ENCODE results near the gene ZNF548.
A peak's percentile ranks its signal among the peaks of the same experiment; 100 is the strongest.

Gene ZNF548

DNA sequence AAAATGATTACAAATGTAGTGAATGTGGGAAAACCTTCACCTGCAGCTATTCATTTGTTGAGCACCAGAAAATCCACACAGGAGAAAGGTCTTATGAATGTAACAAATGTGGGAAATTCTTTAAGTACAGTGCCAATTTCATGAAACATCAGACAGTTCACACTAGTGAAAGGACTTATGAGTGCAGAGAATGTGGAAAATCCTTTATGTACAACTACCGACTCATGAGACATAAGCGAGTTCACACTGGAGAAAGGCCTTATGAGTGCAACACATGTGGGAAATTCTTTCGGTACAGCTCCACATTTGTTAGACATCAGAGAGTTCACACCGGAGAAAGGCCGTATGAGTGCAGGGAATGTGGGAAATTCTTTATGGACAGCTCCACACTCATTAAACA is 9.2 kb downstream of the ZNF548 start:
- no peak for DNase-seq (ENCODE audit: low read depth in 3 of 3)

DNA sequence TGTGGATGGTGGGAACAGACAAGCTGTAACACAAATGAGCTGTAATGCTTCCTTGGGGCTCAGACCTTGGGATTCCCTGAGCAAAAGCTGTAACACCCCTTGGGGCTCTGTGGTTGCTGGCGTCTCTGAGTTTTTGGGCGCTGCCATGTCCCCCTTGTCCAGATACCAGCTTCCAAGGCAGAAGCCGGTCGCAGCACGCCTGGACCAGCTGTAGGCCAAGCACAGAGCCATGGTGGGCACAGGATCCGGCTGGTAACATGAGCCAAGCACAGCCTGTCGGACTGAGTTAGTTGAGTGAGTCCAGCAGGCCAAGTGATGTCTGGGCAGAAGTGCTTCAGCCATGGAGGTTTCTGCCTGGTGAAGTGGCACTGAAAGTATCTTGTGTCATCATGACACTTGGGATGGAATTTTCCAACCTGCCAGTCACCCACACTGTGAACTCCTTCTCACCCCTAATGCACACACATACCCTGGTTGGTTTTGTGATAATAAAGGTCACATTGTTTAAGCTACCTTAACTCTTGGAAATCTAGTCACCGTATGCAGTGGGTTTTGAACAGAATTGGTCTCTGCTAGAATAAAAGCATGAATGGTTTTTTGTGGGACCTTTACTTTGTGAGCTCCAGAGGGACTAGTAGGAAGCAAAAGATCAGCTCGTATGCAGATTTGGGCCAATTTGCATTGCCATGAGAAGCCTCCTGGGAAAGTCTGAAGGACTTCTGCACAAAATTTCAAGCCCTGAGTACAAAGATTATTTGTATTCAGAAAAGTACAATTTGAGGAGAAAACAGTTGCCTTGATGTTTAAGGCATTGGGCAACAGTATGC is 14.3 kb downstream of the ZNF548 start:
- DNase-seq (ENCODE audit: low read depth in 3 of 3), result no peak

DNA sequence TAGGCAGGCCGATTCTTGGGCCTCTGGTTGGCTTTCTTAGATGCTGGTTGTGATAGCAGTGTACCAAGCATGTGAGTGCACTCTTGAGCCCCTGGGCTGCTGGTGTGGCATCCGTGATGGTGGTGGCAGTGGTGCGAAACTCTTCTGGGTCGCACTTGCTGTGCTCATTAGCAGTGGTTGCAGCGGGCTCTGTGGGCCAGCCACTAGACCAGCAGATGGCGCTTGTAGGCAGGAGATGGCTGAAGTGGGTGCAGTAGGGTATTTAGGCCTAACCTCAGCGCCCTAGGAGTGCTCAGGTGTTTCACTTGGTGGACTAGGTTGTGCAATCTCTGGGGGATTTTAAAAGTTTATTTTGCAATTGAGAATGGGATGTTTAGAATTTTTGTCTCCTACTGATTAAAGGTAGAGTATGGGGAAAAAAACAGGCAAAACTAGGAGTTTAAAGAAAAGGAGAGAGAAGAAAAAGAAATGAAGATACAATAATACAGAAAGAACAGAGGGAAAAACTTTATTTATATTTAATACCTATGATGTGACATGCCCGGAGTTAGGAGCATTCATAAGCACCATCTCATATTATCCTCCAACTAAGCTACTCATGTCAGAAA is 17.0 kb downstream of the ZNF548 start:
- peak; percentile 40 to 59 (median 56) for DNase-seq (ENCODE audit: low read depth in 3 of 3)

DNA sequence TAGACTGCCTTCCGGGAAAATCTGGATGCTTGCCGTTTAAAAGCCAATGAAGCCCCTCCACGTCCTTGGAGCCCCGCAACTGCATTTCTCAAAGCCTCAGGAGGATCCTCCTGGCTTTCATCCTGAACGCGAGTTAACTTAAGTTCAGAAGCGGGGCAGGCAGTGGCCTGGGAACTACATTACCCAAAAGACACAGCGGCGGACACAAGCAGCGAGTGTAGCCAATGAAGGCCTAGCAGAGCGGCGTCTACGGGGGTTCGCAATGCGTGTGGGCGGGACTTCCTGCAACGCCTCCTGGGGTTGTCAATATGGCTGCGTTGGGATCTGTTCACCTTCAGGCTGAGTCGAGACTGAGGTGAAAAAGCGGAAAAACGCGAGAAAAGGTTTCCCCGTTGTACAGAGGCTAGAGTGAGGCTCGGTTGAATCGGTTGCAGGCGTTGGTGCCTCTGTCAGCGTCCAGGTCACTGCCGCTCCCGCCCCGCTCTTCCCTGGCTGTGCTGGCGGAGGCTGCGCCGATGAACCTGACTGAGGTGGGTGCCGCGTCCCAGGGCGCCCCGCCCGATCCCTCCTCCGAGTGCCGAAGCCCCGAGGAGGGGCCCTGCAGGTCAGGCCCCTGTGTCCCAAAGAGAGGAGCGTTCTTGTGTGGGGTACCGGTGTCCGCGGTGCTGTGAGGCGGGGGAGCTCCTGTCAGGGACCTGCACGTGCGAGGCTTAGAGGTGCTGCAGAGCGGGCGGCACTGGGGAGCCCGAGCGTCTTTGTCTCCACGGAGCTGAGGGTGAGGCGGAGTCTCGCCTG is 21.4 kb downstream of the ZNF548 start, which contains the start of gene ZNF17:
Gene ZNF17 (plus strand): TSS at position 285 of the 795 bp plus-strand sequence. CDS start 2,455 bp downstream, outside the sequence.
- DNase-seq (ENCODE audit: low read depth in 3 of 3), result peak; percentile 85 to 89 (median 87)

DNA sequence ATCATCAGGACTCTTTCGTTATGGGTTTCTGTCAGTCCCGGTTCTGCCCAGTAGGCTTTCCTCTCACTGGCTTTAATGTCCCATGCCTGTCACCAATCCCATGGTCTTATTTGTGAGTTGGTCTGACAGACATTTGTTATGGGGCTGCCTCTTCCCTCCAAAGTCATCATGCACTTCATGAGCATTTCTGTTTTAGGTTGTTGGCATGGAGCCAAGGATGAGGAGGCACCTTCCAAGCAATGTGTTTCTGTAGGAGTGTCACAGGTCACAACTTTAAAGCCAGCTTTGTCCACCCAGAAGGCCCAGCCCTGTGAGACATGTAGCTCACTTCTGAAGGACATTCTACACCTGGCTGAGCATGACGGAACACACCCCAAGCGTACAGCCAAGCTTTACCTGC is 29.8 kb downstream of the ZNF548 start:
- no peak for DNase-seq (ENCODE audit: low read depth in 3 of 3)

DNA sequence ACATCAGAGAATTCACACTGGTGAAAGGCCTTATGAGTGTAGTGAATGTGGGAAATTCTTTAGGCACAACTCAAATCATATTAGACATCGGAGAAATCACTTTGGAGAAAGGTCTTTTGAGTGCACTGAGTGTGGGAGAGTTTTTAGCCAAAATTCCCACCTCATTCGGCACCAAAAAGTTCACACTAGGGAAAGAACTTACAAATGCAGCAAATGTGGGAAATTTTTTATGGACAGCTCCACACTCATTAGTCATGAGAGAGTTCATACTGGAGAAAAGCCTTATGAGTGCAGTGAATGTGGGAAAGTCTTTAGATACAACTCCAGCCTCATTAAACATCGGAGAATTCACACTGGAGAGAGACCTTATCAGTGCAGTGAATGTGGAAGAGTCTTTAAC is 31.4 kb downstream of the ZNF548 start:
- DNase-seq (ENCODE audit: low read depth in 3 of 3), result no peak

DNA sequence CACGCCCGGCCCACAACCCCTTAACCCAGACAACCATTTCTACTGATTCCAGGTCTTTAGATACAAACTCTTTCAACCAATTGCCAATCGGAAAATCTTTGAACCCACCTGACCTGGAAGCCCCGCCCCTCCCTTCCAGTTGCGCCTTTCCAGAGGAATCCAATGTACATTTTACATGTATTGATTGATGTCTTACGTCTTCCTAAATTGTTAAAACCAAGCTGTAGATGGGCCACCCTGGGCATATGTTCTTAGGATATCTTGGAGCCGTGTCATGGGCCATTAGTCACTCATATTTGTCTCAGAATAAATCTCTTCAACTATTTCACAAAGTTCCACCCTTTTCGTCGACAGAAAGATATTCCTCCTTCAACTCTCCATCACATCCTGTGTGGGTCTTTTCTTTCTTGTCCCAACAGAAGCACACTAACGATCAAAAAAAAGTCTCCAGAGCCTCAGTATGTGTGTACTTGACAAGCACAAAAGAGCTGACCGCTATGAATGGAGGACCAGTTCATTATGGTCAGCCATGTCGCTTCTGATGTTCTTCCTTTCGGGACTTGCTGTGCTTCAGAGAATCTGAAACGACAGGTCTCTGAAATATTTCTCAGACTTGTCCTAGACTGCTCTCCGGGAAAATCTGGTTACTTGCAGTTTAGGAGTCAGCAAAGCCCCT is 44.9 kb downstream of the ZNF548 start:
- no peak for DNase-seq (ENCODE audit: low read depth in 3 of 3)

DNA sequence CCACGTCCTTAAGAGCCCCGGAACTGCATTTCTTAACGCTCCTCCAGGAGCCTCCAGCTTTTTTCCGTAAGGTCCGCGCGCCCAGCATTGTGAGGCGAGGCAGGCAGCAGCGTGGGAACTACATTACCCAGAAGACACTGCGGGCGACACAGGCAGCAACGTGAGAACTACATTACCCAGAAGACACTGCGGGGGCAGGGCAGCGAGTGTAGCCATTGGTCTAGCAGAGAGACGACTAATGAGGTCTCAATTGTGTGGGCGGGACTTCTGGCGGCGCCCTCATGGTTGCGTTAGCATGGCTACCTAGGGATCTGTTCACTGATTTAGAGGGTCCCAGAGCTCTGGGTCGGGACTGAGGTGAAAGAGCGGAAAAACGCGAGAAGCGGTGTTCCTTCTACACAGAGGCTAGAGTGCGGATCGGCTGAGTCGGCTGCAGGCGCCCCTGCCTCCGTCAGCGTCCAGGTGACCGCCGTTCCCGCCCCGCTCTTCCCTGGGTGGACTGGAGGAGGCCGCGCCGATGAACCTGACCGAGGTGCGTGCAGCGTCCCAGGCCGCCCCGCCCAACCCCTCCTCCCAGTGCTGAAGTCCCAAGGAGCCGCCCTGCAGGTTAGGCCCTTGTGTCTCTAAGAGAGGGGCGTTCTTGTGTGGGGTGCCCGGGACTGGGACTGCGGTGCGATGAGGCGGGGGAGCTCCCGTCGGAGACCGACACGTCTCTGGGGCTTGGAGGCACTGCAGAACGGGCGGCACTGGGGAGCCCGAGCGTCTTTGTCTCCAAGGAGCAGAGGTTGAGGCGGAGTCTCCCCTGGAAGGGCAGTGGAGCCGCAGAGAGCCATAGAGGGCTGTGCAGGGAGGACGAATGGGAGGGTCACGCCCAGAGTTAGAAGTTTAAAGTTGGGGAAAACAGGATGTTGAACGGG is 45.7 kb downstream of the ZNF548 start, which contains the start of gene ZNF749:
Gene ZNF749 (plus strand): TSS at position 264 of the 917 bp plus-strand sequence. CDS start 254 bp downstream, at position 518.
- peak; percentile 96 to 97 (median 96) for DNase-seq (ENCODE audit: low read depth in 3 of 3)

DNA sequence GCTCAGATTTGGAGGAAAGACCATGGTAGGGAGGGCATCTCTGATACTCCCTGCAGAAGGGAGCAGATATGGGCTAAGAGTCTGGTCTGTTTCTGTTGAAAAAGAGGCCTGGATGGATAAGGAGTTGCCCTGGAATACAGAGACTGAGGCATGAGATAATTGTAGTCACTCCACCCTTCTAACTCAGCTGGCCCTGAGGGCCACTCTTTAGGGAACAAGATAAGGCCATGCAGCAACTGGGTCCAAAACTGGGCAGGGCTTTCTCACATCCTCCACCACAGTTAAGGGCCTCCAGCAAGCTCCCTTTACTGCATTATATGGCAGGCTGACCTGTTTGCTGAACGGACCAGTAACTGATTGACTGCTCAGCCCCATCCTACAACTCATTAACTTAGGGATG is 46.8 kb downstream of the ZNF548 start:
- DNase-seq (ENCODE audit: low read depth in 3 of 3), result no peak

DNA sequence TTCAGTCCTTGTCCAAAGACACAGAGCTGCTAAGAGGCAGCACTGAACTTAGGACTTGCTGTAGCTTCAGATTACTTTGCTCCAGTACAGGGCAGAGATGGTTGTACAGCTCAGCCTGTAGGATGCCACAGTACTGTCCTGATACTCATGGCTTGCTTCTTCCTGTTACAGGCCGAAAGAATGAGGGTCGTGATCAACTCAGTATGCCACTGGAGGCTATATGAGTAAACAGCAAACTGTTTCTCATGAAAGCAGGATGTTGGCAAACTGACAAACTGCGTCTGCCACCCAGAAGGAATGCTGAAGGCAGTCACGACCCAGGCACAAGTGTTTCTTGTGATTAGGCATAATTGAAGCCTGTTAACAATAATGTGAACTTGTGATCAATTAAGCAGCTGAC is 48.3 kb downstream of the ZNF548 start:
- no peak for DNase-seq (ENCODE audit: low read depth in 3 of 3)

DNA sequence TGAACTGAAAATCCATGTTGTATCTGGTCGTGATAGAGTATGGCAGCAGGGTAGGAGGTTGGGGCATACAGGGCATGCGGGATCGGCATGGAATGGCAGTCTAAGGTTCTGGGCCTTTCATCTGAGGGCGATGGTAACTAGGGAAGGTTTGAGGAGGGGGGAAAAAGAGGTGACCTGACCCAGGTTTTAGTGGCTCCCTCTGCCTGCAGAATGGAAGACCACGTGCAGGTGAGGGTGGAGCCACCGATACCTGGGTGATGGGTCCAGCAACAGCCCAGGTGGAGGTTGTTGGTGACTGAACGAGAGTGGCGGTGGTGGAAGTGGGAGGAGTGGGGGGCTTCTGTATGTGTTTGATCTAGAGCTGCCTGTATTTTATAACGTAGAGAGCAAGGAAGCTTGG is 49.3 kb downstream of the ZNF548 start:
- DNase-seq (ENCODE audit: low read depth in 3 of 3), result no peak

DNA sequence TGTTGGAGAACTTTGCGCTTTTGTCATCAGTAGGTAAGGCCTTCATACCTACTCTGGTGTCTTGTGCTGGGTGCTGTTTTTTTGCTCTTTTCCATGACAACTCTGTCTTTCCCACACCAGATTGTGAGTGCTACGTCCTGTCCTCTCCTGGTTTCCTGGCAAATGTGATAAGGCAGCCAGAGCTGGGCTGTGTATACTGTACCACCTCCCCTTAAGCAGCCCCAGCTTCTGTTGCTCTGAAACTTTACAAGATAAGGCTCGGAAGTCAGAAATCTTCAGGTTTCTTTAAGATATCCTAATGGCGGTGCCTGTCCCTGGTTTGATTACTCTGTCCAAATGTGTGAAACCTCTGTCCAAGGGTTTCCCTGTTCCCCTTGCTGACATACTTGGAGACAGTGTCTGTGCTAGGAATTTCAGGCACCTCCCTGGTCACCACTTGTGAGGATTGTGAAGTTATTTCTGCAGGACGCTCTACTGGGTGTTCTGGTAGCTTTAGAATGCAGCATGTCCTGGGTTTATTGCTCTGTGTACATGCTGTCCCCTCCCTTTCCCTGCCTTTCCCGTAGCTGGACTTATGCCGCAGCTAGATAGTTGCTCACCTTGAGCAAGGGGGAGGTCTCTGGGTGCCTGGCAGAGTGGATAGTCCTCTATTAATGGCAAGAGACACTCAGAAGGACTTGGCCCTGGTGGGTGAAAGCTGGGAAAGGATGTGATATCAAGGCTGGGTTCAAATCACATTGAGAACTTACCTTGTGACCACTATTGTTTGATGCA is 52.5 kb downstream of the ZNF548 start:
- no peak for DNase-seq (ENCODE audit: low read depth in 3 of 3)

DNA sequence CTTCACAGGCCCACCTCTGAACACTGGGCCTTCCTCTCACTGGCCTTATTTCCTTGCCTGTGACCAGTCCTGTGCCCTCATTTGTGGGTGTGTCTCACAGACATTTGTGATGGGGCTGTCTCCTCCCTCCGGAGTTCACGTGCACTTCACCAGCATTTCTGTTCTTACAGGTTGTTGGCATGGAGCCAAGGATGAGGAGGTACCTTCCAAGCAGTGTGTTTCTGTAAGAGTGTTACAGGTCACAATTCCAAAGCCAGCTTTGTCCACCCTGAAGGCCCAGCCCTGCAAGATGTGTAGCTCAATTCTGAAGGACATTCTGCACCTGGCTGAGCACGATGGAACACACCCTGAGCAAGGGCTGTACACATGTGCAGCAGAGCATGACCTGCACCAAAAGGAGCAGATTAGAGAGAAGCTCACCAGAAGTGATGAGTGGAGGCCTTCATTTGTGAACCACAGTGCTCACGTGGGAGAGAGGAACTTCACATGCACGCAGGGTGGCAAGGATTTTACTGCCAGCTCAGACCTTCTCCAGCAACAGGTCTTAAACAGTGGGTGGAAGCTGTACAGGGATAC is 53.6 kb downstream of the ZNF548 start:
- no peak for DNase-seq (ENCODE audit: low read depth in 3 of 3)

DNA sequence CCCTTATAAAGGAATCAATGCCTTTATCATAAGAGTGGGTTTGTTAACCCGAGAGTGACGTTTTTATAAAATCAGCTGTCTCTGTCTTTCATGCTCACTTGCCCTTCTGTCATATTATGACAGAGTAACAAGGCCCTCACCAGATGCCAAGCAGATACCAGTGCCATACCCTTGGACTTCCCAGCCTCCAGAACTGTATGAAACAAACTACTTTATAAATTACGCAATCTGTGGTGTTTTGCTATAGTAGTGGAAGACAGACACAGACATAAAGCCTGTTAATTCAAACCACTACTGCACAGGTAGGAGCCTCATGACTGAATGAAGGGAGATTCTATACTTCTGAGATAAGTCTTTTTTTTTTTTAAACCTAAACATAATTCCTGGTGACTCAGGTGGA is 62.7 kb downstream of the ZNF548 start:
- DNase-seq (ENCODE audit: low read depth in 3 of 3), result no peak

Data from stimulated activated CD4-positive, alpha-beta T cell treated with anti-CD3 and anti-CD28 coated beads, TNF-alpha, amount 100 ng/mL, for 48 hours (primary cell).